ENCODE data around the gene GGN.

The GGN gene

DNA sequence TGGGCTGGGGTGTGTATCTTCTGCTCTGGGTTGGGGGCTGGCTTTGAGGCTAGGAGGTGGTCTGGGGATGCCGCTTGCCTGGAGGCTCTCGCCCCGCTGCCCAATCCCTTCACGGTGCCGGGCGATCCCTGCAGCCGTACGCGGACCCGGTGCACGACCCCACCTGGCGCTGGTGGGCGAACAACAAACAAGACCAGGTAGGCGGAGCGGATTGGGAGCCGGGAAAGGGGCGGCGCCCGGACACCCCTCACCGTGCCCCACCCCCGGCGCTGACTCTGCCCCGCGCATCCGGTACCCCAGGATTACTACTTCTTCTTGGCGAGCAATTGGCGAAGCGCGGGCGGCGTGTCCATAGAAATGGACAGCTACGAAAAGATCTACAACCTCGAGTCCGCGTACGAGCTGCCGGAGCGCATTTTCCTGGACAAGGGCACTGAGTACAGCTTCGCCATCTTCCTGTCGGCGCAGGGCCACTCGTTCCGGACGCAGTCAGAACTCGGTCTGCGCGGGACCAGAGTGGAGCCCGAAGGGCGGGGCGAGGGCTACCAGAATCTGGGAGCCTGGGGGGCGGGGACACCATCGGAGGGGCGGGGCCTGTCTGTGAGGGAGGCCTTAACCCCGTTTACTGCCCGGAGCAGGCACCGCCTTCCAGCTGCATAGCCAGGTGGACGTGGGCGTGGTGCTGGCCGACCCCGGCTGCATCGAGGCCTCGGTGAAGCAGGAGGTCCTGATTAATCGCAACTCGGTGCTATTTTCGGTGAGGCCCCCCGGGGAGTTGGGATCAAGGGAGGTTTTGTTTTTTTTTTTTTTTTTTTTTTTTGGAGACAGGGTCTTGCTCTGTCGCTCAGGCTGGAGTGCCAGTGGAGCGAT, 25.5 kb downstream of the GGN start:
- TF ChIP-seq, protein P1, sequence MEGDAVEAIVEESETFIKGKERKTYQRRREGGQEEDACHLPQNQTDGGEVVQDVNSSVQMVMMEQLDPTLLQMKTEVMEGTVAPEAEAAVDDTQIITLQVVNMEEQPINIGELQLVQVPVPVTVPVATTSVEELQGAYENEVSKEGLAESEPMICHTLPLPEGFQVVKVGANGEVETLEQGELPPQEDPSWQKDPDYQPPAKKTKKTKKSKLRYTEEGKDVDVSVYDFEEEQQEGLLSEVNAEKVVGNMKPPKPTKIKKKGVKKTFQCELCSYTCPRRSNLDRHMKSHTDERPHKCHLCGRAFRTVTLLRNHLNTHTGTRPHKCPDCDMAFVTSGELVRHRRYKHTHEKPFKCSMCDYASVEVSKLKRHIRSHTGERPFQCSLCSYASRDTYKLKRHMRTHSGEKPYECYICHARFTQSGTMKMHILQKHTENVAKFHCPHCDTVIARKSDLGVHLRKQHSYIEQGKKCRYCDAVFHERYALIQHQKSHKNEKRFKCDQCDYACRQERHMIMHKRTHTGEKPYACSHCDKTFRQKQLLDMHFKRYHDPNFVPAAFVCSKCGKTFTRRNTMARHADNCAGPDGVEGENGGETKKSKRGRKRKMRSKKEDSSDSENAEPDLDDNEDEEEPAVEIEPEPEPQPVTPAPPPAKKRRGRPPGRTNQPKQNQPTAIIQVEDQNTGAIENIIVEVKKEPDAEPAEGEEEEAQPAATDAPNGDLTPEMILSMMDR (IDR thresholded peaks at IDR 0.05; ENCODE audit: control extremely low read depth, extremely low read depth, low read depth, missing control alignments): no peak
- POLR2A ChIA-PET: interaction anchor here (1.3 kb wide), 1 partner anchor 12 kb away, joined by 4 read pairs; the partner anchor contains the start of gene PSMD8
- DNase-seq (ENCODE audit: extremely low spot score): peak; percentile 77

DNA sequence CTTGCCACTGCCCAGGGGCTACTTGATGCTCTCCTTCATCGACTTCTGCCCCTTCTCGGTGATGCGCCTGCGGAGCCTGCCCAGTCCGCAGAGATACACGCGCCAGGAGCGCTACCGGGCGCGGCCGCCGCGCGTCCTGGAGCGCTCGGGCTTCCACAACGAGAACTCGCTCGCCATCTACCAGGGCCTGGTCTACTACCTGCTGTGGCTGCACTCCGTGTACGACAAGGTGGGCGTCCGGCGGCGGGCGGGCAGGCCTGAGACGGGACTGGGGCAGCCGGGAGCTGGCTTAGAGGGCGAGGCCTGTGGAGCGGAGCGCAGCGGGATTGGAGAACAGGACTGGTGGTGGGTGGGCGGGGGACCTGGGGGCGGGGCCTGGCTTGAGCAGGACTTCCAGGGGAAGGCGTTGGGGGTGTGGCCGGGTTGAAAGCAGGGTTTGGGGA, 26.2 kb downstream of the GGN start:
- peak; percentile 85 for DNase-seq (ENCODE audit: extremely low spot score)
- ChIA-PET CTCF (interaction anchor here (0.8 to 1.6 kb wide), 2 partner anchors 41 to 460 kb away, joined by 3 read pairs; partner anchors contain the start of gene FAM98C), POLR2A (interaction anchor here (1.3 kb wide), 1 partner anchor 13 kb away, joined by 4 read pairs; the partner anchor contains the start of gene PSMD8)
- TF ChIP-seq, protein P1 (IDR thresholded peaks at IDR 0.05; ENCODE audit: control extremely low read depth, extremely low read depth, low read depth, missing control alignments): no peak

More for the DNA sequence above, 25.5 kb downstream of the GGN start:
- CTCF ChIA-PET: interaction anchor here (0.8 to 1.6 kb wide), 3 partner anchors 40 to 460 kb away, joined by 3 read pairs; partner anchors contain the start of gene FAM98C

- TF ChIP-seq, protein P1 (IDR thresholded peaks at IDR 0.05; ENCODE audit: control extremely low read depth, extremely low read depth, low read depth, missing control alignments): no peak
- POLR2A ChIA-PET: interaction anchor here (1.3 kb wide), 1 partner anchor 13 kb away, joined by 5 read pairs; the partner anchor contains the start of gene PSMD8
- CTCF ChIA-PET: interaction anchor here (0.7 to 1.1 kb wide), 3 partner anchors 13 to 26 kb away, joined by 3 to 4 read pairs (median 3); partner anchors contain the start of gene CATSPERG
- DNase-seq (ENCODE audit: extremely low spot score): no peak
Observed at GRCh38 chr19:38360839-38361631, 26.8 kb downstream of the GGN start.

GRCh38 chr19:38360351-38360750, 27.5 kb downstream of the GGN start:
- ChIA-PET CTCF (interaction anchor here (0.7 to 1.1 kb wide), 3 partner anchors 12 to 26 kb away, joined by 3 to 4 read pairs (median 3); partner anchors contain the start of gene CATSPERG), POLR2A (interaction anchor here (1.3 kb wide), 1 partner anchor 14 kb away, joined by 5 read pairs; the partner anchor contains the start of gene PSMD8)
- DNase-seq (ENCODE audit: extremely low spot score): no peak
- TF ChIP-seq, protein P1 (IDR thresholded peaks at IDR 0.05; ENCODE audit: control extremely low read depth, extremely low read depth, low read depth, missing control alignments): no peak

DNA sequence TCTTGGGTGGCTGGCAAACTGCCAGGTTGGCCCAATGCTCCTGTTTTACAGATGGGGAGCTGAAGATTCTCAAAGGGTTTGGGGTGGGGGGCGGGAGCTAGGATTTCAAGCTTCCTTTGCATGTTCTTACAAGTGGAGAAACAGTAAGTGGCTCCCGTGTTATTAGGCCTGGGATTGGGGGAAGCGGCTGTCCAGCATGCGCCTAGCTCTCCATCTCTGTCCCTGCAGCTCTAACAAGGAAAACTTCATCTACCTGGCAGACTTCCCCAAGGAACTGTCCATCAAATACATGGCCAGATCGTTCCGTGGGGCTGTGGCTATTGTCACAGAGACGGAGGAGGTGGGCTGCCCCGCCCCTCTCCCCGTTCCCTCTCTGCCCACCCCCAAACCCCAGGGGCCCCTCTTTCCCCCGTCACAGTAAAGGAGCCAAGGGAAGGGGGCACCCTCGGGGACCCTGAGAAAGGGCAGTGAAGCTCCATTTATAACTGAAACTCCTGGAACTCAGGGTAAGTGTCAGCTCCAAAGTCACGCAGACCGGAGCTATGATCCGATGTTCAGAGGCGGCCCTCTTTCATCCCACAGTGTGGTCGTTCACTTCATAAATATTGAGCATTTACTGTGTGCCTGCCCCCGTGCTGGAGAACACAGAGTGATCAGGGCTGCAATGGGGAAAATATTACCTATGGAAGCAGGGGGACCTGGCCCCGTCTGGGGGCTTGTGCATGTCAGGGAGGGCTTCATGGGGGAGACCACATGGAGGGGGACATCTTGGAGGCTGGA, 28.4 kb downstream of the GGN start:
- CTCF ChIA-PET: interaction anchor here (1.0 to 1.3 kb wide), 3 partner anchors 12 to 115 kb away, joined by 3 to 6 read pairs (median 3); partner anchors contain the start of gene CATSPERG
- no peak for DNase-seq (ENCODE audit: extremely low spot score)
- TF ChIP-seq, protein P1 (IDR thresholded peaks at IDR 0.05; ENCODE audit: control extremely low read depth, extremely low read depth, low read depth, missing control alignments): no peak
- POLR2A ChIA-PET: no interaction called here

All from GM10248 (cell line).